Measurements from ENCODE around the gene PMM1.

GRCh38 chr22:41557401-41558240 lies 32.0 kb downstream of the PMM1 start:
- no peak for TF ChIP-seq CTCF (IDR thresholded peaks at IDR 0.05)
- no peak for TF ChIP-seq POLR2A (IDR thresholded peaks at IDR 0.05)
- peak in 1 of 2 donors; percentile 59 for TF ChIP-seq EP300 (IDR thresholded peaks at IDR 0.05)
